ENCODE results near the gene CNKSR3. TPM values are rescaled to one million over a fixed set of nuclear protein-coding genes. Genes with fewer than 3 reads are reported as not detected.

CNKSR3 gene
- total and polyA plus RNA-seq, 2 of the 8 experiments (the other 6 are each of a cell fraction or from before 2014, with no cell fraction given) = 1.2 to 6.2 TPM

GRCh38 chr6:154379585-154379984 lies 130.9 kb downstream of the CNKSR3 start (continued):
- no peak for TF ChIP-seq HDAC6 (IDR thresholded peaks at IDR 0.05; ENCODE audit: low read depth, low read length)
